GM19043 (cell line): Measurements from ENCODE around the gene RAB44.

Experiments
- ATAC-seq: cut with Tn5 transposase; IDR thresholded peaks from one replicate; pipeline ENCODE4 v1.9.1; 2021; ENCODE audit warnings: low read depth; ENCODE audit not compliant: unreplicated experiment

RAB44 gene

DNA sequence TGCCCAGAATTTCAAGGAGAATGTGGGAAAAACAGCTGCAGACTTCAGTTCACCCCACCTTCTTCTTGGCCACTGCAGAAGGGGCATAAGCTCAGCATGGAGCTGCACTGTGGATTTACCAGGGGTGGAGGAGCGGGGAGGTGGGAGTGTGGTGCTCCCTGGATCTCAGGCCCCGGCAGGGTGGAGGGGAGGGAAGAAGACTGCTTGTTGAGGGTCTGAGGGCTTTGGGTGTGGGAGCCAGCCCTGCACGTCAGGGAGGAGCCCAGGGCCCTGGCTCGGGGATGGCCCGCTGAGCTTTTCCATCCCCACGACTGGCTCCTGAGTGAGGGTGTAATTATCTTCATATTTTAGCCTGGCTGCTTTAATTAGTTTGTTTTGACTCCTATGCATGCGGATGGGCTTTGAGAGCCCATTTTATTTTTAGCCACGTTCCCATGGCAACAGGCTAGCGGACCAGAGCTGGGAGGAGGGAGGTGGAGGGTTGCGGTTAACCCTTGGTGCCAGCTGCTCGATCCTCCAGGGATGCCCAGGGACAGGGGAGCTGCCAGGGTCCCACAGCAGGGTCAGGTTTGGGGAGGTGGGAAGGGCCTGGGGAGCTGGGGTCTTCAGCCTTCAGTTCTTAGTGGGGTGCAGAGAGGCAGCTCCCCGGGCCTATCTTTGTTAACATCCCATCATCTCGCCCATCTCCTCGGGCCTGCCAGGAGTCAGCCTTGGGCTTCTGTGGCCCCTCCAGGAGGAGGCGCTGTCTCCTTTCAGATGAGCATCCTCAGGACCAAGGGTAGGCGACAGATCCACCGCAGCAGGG lies 68.2 kb downstream of the RAB44 start:
- peak; percentile 69 for ATAC-seq

DNA sequence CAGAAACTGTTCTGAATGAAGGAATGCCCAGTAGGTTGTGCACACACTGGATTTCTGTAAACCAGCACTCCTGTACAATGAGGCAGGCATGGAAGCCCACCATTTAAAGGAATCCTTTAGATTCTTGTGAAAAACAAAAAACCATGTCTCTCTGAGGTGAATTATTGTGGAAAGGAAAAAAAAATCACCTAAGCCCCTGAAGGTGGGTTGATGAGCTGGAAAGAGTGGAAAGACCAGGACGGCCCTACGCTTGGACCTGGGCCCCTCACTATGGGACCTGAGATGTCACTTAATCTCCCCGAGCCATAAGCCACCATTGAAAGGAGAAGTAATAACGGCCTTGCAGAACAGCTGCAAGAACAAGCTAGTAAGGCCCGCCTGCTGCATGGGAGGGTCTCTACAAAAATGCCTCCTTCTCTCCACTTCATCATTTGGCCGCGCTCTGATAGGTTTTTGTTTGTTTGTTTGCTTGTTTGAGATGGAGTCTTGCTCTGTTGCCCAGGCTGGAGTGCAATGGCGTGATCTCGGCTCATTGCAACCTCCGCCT lies 68.8 kb downstream of the RAB44 start:
- ATAC-seq: no peak

DNA sequence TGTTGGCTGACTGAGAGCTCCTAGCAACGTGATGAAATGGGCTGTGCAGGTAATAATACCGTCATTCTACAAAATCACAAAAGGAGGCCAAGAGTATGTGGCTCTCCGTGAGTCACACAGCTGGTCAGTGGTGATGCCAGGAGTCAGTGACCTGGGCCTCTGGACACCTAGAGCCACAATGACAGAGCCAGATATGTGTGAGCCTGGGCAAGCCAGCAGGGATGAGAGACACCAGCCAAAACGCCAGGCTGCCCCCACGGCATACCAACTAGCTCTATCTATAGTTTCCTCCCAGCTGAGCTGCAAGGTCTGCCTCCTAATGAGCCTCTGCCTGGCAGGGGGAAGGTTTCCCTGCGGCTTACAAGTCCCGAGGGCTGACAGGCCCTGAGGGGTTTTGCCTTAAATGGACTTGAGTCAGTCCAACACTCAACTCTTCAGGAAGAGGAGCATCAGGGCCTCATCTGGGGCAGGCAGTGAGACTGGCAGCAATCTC lies 71.6 kb downstream of the RAB44 start:
- ATAC-seq: no peak

DNA sequence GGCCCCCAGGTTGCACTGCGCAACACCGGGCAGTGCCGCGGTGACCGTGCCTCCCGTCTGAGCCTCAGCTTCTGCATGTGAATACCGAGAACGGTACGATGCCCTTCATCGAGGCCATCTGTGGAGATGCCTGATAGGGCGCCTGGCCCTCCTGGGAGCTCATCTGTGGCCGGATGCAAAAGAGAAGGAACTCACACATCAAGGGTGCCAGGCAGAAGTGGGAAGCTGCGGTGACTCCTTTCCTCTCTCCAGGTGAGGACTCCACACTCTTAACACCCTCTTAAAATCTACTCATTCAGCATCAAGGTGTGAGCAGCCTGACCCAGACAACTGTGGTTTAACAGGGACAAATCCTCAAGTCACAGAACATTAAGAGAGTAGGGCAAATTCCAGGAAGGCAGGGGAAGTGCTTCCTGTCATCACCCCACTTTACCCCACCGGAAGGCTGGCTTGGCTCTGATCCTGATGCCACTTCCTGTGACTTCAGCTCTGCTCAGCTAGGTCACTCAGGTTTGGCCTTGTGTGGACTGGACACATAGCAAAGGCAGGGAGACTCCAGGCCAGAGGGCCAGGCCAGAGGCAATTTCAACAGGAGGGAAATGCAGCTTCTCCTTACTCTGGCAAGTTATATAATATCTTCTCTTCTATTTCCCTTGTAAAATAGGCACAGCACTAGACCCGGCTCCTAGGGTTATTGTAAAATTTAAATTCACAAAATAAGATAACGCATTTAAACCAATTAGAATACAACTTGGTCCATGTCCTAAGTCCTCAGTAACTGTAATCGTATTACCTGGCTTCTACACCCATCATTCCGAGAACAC lies 72.3 kb downstream of the RAB44 start:
- no peak for ATAC-seq

DNA sequence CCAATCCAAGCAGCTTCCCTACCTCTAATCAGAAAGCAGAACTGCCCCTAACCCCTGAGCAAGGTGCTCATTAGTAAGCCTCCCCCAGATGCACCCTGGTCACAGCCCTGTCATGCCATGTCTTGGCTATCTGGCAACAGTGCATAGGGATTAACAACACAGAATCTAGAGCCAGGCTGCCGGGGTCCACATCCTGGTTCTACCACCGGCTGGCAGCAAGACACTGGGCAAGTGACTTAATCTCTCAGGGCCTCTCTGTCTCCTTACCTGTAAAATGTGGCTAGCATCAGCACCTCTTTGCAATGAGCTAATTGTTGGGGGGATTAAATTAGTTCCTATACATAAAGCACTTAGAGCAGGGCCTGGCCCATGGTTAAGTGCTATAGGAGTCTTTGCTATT lies 73.5 kb downstream of the RAB44 start:
- ATAC-seq: no peak

DNA sequence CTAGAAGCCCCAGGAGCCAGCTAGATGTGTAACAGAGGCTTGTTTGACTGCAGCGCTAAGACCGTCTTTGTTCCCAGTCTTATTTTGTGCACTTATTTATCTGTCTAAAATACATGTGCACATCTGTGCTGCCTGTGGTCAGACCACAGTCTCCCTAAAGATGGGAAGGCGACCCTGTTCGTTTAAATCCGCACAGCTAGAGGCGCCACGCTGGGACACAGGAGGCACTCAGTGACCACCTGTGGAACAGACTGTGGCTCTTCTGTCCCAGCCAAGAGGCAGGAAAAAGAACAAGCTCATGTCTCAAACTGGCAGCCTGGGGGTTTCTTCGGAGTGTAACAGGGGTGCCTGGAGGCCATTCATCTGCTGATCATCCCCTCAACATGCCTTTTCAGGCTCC lies 74.8 kb downstream of the RAB44 start:
- ATAC-seq: no peak

DNA sequence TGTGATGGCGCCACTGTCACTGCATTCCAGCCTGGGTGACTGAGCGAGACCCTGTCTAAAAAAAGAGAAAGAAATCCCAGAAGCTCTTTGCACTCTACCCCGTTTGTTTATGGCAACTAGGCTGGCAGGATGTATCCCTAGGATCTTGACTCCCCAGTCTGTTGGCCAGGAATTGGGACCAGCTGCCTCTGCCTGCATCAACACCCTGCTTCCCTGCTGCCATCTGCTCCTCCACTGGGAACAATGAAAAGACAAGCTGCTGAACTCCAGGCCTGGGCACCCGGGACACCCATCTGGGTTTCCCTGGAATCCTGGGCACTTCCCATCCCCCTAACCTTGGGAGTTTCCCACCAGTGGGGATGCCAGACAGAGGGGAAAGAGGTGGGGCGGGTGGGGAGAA lies 76.7 kb downstream of the RAB44 start:
- ATAC-seq: no peak

DNA sequence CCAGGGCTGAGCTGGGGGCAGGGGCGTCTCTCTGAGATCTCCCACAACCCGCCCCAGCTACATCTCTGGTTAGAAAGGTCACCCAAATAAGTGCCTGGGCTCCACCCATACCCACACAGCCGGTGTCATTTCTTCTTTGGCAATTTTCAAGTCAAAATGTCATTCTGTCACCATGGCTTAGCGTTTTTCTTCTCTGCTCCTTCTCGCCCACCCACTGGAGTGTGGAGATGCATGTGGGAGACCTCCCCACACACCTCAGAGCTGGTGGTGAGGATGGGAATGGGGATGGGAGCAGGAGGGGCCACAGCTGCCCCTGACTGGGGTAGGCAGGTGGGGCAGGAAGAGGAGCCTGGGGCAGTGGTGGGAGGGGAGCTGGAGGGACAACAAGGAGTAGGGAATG lies 78.5 kb downstream of the RAB44 start:
- no peak for ATAC-seq

DNA sequence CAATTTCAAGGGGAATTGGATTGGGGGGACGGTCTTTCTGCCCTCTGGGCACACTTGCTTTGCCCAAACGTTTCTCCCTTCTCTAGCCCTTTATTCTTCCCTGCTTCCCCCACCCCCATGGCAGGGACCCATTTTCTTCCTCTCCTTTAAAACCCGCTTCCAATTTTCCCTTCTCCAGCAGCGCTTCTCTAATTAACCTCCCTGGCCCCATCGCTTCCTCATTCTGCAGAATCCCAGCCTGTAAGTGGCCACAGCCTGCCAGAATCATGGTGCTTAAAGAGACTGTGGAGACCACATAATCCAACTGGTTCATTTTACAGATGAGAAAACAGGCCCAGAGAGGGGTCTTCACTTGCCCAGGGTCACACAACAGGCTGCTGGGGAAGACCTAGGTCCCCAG lies 80.2 kb downstream of the RAB44 start:
- ATAC-seq: no peak

DNA sequence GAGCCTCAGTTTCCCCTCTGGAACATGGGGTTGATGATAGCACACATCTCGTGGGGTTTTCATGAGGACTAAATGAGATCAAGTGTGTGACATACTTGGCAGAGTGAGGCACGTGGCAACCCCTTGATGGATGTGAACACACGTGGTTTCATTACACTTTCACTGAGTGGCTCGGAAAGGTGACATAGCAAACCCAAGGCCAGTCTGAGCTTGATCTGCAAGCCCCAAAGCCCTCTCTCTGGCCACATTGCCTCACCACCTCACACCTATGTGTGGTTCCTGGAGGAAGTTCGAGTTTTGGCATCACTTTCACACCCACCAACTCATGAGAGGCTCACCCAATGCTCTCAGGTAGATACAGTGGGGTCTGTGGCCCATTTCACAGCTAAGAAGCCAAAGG lies 81.6 kb downstream of the RAB44 start:
- no peak for ATAC-seq

DNA sequence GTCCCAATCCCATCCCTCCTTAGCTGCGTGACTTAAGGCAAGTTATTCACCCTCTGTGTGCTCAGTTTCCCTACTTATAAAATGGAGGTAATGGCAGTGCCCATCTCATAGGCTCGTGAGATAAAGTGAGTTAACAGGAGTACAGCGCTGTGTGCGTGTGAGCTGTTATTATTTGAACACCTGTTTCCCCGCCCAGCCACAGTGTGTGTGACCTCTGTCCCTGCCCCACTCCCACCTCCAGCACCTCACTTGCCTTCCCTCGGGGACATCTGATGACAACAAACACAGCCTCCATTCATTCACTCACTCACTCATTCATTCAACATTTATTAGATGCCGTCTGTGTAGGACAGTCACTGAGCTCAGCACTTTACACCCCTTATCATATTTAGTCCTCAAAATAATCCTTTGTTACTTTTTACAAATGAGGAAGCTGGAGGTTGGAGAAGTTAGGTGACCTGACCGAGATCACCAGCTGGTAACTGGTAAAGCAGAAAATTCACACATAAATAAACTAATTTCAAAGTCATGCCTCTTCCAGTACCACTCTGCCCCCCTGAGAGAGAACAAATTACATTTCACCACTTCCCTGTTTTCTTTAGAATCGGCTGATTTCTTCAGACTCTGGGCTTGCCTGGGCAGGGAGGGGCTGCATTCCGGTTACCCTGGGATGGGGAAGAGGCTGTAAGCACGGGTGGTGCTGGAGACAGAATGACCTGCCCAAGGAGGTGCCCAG lies 83.0 kb downstream of the RAB44 start:
- ATAC-seq: no peak

DNA sequence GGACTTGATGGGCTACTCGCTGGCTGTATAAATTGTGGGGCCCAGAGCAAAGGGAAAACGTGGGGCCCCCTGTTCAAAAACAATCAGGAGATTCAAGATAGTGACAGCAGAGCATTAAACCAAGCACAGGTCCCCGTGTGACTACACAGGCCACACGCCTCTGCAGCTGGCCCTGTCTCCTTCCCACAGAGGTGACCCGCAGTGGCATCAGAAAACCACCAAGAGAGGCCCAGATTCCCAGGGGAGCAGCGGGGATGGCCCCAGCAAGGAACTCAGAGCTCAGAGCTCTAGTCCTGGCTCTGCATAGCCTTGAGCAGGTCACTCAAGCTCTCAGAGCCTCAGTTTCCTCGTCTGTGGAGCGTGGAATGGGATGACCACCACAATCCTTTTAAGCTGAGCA lies 84.0 kb downstream of the RAB44 start:
- no peak for ATAC-seq
